ENCODE data around the gene PDGFC.

Gene PDGFC

GRCh38 chr4:156972379-156973015 is 898 bp upstream of the PDGFC start:
- no peak for DNase-seq

- DNase-seq: no peak
Observed at GRCh38 chr4:156971165-156971675, 379 bp downstream of the PDGFC start.

GRCh38 chr4:156970501-156971164 is 966 bp downstream of the PDGFC start:
- no peak for DNase-seq

GRCh38 chr4:156969911-156970310 is 1.7 kb downstream of the PDGFC start:
- DNase-seq: no peak

GRCh38 chr4:156969101-156969500 is 2.5 kb downstream of the PDGFC start:
- DNase-seq: no peak

- DNase-seq: peak; percentile 46
Observed at GRCh38 chr4:156968479-156968984, 3.1 kb downstream of the PDGFC start.

- no peak for DNase-seq
Observed at GRCh38 chr4:156966836-156967235, 4.8 kb downstream of the PDGFC start.

- no peak for DNase-seq
Observed at GRCh38 chr4:156963419-156963818, 8.2 kb downstream of the PDGFC start.

GRCh38 chr4:156962528-156962974 is 9.0 kb downstream of the PDGFC start:
- DNase-seq: no peak

GRCh38 chr4:156962058-156962358 is 9.6 kb downstream of the PDGFC start:
- DNase-seq: no peak

- DNase-seq: no peak
Observed at GRCh38 chr4:156961196-156962057, 10.2 kb downstream of the PDGFC start.

- DNase-seq: no peak
Observed at GRCh38 chr4:156959298-156959702, 12.3 kb downstream of the PDGFC start.

GRCh38 chr4:156958276-156959074 is 13.1 kb downstream of the PDGFC start:
- DNase-seq: no peak

- no peak for DNase-seq
Observed at GRCh38 chr4:156957556-156957955, 14.0 kb downstream of the PDGFC start.

- DNase-seq: no peak
Observed at GRCh38 chr4:156956826-156957368, 14.7 kb downstream of the PDGFC start.

GRCh38 chr4:156956359-156956758 is 15.2 kb downstream of the PDGFC start:
- no peak for DNase-seq

GRCh38 chr4:156954587-156954986 is 17.0 kb downstream of the PDGFC start:
- no peak for DNase-seq

- DNase-seq: no peak
Observed at GRCh38 chr4:156953951-156954350, 17.6 kb downstream of the PDGFC start.

GRCh38 chr4:156953001-156953400 is 18.6 kb downstream of the PDGFC start:
- no peak for DNase-seq

GRCh38 chr4:156952078-156952759 is 19.4 kb downstream of the PDGFC start:
- no peak for DNase-seq

- no peak for DNase-seq
Observed at GRCh38 chr4:156950948-156951347, 20.7 kb downstream of the PDGFC start.

- DNase-seq: no peak
Observed at GRCh38 chr4:156950090-156950489, 21.5 kb downstream of the PDGFC start.

All from activated CD4-positive, alpha-beta T cell treated with anti-CD3 and anti-CD28 coated beads, Interleukin-2, amount 50 U/mL, for 16 hours (primary cell).